Urinary bladder (tissue), 4 donors: Measurements from ENCODE around the gene GHR. TPM values are rescaled to one million over a fixed set of nuclear protein-coding genes. Genes with fewer than 3 reads are reported as not detected.
A peak's percentile ranks its signal among the peaks of the same experiment; 100 is the strongest.

Source experiments
- DNase-seq: peaks from one replicate; pipeline ENCODE4 v3.0.0-alpha.2; 2015; ENCODE audit errors: extremely low spot score
- H3K27ac ChIP-seq: one replicate; pipeline ENCODE4 v1.5.1; 2013; ENCODE audit warnings: low read depth, mild to moderate bottlenecking, moderate library complexity
- H3K36me3 ChIP-seq: one replicate; pipeline ENCODE4 v1.6.1; 2013; ENCODE audit warnings: mild to moderate bottlenecking, moderate library complexity; ENCODE audit not compliant: insufficient read depth
- H3K4me1 ChIP-seq: one replicate; pipeline ENCODE4 v1.6.1; 2013; ENCODE audit warnings: mild to moderate bottlenecking, moderate library complexity; ENCODE audit not compliant: insufficient read depth
- H3K4me3 ChIP-seq: one replicate; pipeline ENCODE4 v1.5.1; 2013; ENCODE audit warnings: low read depth, low read length
- WGBS: extraction: QIAGEN DNeasy Blood & Tissue Kit; methylation state at CpG from one replicate; pipeline ENCODE4 v1.1.7; 2013; 5-methylcytosine and 5-hydroxymethylcytosine counted together
- polyA plus RNA-seq: library from polyadenylated mRNA; stranded (reverse); fragments of 200-250 nt; gene quantifications from one replicate; pipeline ENCODE4 v1.2.3, GENCODE V29; 2013
- total RNA-seq: library from RNA; depleted of rRNA; stranded (reverse); fragments of >200 nt; gene quantifications from one replicate; pipeline ENCODE4 v1.2.3, GENCODE V29; 2014
- donor health status: healthy with polysubstance abuse.
- donor health status: healthy.

Gene GHR
- total and polyA plus RNA-seq, 2 donors, result 10.1 to 34.6 TPM

DNA sequence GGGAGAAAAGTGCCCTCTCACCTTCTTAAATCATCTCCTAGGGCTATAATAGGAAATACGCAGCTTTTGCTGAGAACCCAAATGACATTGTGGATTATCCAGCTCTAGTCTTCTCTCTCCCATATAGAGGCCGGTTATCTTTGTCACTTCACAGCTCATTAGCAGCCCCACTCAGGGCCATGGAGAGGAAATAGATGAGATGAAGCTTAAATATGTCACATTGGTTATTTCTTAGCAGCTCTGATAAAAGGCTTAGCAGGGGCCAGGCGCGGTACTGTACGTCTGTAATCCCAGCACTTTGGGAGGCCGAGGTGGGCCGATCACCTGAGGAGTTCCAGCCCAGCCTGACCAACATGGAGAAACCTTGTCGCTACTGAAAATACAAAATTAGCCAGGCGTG, 90.0 kb downstream of the GHR start:
- no peaks in the 10 kb centered on the region for H3K4me1 ChIP-seq
- WGBS, result 98% methylated on average over 9 of the region's 9 CpGs
- no peaks in the 10 kb centered on the region for H3K36me3 ChIP-seq
- H3K4me3 ChIP-seq, result no peak overlapping the region
- no peak for DNase-seq
- no peak overlapping the region for H3K27ac ChIP-seq

DNA sequence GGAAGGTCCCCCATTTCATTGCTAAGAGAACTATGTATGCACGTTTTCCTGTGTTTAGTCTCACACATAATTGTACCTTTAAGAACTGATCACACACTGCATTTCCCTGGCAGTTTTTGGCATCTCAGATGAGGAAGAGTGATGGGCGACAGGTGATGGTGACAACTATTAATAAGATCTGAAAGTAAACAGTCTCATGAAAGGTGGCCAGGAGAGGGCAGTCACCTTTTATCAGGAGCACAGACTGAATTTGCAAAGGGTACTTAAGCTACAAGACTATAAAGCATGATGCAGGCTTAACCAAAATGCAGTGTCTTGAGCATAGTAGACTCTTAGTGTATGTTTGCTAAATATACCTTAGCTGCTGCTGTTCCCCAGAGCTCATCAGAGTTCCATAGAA, 91.5 kb downstream of the GHR start:
- Histone ChIP-seq H3K36me3 (no peaks in the 10 kb centered on the region), H3K4me1 (no peaks in the 10 kb centered on the region), H3K27ac (no peak overlapping the region), H3K4me3 (no peak overlapping the region)
- DNase-seq, result no peak
- WGBS, result 71% methylated on average over 2 of the region's 2 CpGs

DNA sequence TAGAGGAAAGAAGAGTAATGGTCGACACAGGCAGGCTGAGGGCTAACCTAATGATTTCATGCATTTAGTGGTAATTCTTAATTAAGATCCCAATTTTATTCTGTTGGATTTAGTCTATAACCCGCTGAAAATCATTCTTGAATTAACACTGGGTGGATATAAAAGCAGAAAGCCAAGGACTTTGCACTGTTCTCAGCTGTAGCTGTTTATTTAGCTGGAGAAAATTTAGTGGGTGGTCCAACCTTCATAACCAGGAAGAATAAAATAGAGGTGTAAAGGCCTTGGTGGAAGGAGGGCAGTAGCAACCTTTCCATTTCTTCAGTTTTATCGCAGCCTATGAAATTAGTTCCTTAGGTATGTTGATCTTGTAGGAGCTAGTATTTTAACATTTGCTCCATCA, 92.3 kb downstream of the GHR start:
- H3K4me1 ChIP-seq, result no peaks in the 10 kb centered on the region
- WGBS, result 90% methylated on average over 3 of the region's 3 CpGs
- H3K27ac ChIP-seq, result no peak overlapping the region

DNA sequence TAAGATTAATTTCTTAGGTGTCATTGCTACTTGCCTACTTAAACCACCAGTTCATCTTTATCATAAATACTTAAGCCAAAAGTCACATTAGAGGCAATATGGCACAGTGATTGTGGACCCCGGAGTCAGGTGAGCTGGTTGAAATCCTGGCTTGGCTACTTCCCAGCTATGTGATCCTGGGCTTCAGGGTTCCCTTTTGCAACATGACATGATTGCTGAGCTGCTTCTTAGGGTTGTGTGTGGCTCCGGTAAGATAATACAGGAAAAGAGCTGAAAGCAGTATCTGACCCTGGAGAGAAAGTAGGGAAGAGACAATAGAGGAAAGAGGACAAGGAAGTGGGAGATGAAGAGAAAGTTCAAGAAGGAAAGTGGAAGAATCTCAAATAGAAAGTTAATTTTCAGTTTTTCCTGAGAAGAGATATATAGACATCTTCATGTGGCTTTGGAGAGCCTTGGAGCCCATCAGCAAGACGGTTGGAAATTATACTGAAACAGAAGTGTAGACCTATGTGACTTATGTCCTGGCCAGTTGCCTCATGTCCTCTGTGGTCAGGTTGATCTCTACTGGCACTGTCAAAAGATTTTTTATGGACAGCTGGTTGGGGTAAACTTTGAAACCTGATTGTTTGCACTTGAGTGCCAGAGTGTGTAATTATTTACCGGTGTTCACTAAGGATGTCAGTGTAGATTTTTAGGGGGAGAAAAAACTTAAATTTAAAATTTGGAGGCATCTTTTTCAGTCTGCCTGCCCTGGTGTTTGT, 93.2 kb downstream of the GHR start:
- H3K36me3 ChIP-seq, result no peaks in the 10 kb centered on the region
- 71% methylated on average over 4 of the region's 4 CpGs for WGBS
- H3K27ac ChIP-seq, result no peak overlapping the region
- H3K4me1 ChIP-seq, result no peaks in the 10 kb centered on the region
- no peak for DNase-seq
- no peak overlapping the region for H3K4me3 ChIP-seq

More for the DNA sequence above, 92.3 kb downstream of the GHR start:
- Histone ChIP-seq H3K4me3 (no peak overlapping the region), H3K36me3 (no peaks in the 10 kb centered on the region)
- no peak for DNase-seq

DNA sequence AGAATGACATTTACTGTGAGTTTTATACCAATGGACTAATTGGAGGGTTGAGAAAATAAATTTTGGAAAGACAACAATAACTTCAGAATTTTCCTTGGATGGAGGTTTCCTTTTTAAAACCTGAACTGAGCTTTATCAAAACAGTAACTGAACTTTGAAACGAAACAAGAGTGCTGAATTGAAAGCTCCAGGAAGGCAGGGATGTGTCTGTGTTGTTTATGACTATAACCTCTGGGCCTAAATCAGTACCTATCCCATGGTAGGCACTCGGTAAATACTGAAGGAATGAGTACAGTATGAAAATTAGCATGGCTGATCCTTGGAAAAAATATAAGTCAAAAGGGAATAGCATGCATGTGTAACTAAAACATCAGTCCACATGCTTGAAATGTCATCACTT, 93.9 kb downstream of the GHR start:
- no peaks in the 10 kb centered on the region for H3K36me3 ChIP-seq
- WGBS, result 60% methylated on average over 2 of the region's 2 CpGs
- H3K4me3 ChIP-seq, result no peak overlapping the region
- H3K4me1 ChIP-seq, result no peaks in the 10 kb centered on the region
- no peak overlapping the region for H3K27ac ChIP-seq
- DNase-seq, result no peak

DNA sequence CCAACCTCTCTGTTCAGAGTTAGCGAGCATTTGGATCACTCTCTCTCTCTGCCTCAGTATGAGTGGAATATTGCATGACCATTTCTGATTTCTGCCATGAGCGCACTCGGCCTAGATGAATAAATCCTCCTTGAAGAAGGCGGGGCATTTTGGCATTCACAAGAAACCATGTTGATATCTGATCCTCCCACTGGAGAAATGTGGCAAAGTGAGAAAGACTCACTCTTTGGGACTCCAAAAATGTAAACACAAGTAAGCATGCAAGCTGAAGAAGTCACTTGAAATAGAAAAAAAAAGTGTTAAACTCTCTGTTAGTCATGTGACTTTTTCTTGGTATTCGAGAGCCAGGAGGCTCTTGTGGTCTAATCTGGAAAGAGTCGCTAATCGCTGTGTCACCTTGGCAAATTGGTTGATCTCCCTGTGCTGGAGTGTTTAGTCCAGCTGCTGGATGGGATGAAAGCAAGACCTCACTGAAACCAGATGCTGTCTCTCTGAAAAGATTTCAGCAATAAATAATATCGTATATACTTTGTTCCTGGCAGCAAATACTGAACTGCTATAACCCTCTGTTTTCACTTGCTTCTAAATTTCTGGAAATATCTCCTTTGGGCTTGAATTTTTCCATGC, 95.5 kb downstream of the GHR start:
- peak; percentile 14 for DNase-seq
- WGBS, result 36% methylated on average over 8 of the region's 8 CpGs
- H3K4me1 ChIP-seq, result no peaks in the 10 kb centered on the region

DNA sequence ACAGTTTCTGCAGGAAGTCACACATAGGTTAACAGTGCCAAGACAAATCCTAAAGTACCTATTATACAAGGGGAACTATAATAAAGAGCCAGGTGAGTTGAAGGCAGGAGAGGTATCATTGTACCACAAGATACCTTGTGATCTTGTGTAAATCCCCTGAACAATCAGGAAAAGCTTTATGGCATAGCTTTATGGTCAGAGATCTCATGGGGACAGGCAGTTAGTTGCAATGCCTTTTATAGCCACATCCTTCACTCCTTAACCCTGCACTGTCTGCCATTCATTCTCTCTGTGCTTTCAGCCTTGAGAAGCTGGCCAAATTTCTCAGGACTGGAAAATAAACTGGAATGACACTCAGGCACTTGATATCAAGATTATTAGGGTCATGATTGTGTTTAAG, 97.0 kb downstream of the GHR start:
- no peaks in the 10 kb centered on the region for H3K36me3 ChIP-seq
- H3K4me1 ChIP-seq, result no peaks in the 10 kb centered on the region
- no peak for DNase-seq
- H3K27ac ChIP-seq, result no peak overlapping the region
- H3K4me3 ChIP-seq, result no peak overlapping the region

More for the DNA sequence above, 95.5 kb downstream of the GHR start:
- H3K36me3 ChIP-seq, result no peaks in the 10 kb centered on the region
- H3K27ac ChIP-seq, result no peak overlapping the region
- H3K4me3 ChIP-seq, result no peak overlapping the region

DNA sequence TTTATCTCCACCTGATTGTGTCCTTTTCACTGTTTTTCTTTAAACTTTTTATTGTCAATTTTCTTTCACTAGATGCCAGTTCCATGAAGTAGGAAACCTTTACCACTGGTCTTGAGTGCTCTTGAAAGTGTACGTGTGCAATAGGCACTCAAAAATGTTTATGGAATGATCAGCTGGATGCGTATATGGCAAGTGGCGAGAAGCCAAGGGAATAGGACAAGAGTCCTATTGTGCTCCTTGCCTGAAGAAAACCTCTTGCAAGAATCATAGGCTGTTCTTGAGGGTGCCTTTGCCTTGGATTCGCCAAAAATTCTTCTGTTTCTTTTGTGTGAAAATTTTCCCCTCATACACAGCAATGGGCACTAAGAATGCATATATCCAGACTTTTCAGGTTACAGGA, 97.7 kb downstream of the GHR start:
- no peak for DNase-seq
- 88% methylated on average over 4 of the region's 4 CpGs for WGBS
- no peaks in the 10 kb centered on the region for H3K4me1 ChIP-seq

DNA sequence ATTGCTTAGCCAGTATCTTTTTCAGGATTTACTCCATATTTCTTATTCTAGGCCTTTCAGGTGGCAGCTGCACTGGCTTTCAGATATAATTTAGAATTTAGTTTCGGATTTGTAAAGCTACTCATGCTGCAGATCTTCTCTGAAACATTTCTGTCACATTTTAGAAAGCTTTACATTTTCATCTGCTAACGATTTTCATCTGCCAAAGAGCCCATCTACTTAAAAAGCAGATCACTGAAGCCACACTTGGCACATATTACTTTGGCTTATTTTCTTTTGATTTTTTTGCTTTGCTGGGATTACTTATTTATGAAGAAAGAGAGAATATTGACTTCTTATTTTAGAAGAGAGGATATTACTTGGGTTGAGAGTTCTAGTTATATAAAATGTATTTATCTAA, 98.2 kb downstream of the GHR start:
- WGBS, result 86% methylated on average over 2 of the region's 2 CpGs
- Histone ChIP-seq H3K36me3 (no peaks in the 10 kb centered on the region), H3K27ac (no peak overlapping the region), H3K4me1 (no peaks in the 10 kb centered on the region), H3K4me3 (no peak overlapping the region)
- DNase-seq, result no peak

More for the DNA sequence above, 97.7 kb downstream of the GHR start:
- no peaks in the 10 kb centered on the region for H3K36me3 ChIP-seq
- H3K4me3 ChIP-seq, result no peak overlapping the region
- H3K27ac ChIP-seq, result no peak overlapping the region

DNA sequence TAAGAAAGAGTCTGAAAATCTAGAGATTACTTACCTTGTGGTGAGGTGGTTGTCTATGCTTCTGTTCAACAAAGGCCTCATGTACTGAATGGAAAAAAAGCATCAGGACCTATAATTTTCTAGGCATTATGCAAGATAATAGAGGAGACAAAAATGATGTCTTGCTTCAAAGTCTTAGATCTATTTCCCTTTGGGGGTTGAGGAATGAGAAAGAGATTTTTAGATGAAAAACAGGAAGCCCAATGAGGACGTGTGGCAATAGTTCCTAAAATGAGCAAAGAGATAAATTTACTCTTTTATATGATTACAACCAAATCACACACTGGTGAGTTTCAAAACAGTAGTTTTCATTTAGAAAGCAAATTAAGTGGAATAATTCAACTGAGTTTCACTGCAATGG, 99.5 kb downstream of the GHR start:
- no peaks in the 10 kb centered on the region for H3K36me3 ChIP-seq

DNA sequence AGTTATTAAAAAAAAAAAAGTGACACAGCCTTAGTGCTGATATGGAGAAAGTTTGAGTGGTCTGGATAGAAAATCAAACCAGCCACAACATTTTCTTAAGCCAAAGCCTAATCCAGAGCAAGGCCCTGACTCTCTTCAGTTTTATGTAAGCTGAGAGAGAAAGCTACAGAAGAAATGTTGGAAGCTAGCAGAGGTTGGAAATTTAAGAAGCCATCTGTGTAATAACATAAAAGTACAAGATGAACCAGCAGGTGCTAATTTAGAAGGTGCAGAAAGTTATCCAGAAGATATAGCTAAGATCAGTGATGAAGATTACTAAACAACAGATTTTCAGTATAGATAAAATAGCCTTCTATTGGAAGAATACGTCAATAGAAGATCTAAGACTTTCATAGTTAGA, 102.9 kb downstream of the GHR start:
- 96% methylated on average over 1 of the region's 1 CpG for WGBS
- no peaks in the 10 kb centered on the region for H3K36me3 ChIP-seq
- no peak for DNase-seq
- H3K4me3 ChIP-seq, result no peak overlapping the region
- no peak overlapping the region for H3K27ac ChIP-seq
- no peaks in the 10 kb centered on the region for H3K4me1 ChIP-seq

More for the DNA sequence above, 99.5 kb downstream of the GHR start:
- H3K27ac ChIP-seq, result no peak overlapping the region
- H3K4me3 ChIP-seq, result no peak overlapping the region
- no peaks in the 10 kb centered on the region for H3K4me1 ChIP-seq
- WGBS, result 59% methylated on average over 1 of the region's 1 CpG
- no peak for DNase-seq

DNA sequence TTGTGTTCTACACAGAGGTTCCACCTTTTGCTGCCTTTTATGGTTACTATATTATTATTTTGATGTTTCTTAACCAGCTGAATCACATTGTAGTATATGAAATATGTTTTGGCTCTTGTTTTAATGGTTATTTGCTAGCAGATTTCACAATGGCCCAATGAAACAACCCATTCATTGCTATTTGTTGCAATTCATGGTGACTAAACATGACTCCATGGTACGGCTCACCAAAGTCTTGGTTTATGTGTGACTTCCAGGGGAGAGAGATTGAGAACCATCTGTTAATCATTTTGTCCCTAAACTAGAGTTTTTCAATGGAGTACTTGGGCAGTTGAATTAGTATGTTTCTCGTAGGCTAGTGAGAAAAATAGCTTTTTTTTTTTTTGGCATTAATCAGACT, 108.4 kb downstream of the GHR start:
- H3K4me3 ChIP-seq, result no peak overlapping the region
- H3K4me1 ChIP-seq, result no peaks in the 10 kb centered on the region
- H3K27ac ChIP-seq, result no peak overlapping the region
- H3K36me3 ChIP-seq, result no peaks in the 10 kb centered on the region
- DNase-seq, result no peak
- WGBS, result 80% methylated on average over 2 of the region's 2 CpGs

DNA sequence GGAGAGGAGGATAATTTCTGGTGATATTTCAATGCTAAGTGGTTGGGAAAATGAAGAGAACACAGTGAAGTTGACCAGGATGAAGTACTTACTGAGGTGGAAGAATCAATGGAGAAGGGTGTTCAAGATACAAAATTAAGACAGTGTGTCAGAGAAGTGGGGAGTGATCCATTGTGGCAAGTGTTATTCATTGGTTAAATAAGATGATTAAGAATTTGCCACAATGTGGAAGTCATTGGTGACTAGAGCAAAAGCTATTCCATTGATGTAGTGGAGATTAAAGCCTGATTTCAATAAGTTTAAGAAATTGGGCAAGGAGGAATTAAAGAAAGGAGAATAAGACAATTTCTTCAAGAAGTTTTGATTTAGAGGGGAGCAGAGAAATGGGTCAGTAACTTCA, 118.9 kb downstream of the GHR start:
- Histone ChIP-seq H3K4me1 (no peaks in the 10 kb centered on the region), H3K27ac (no peak overlapping the region), H3K4me3 (no peak overlapping the region), H3K36me3 (no peaks in the 10 kb centered on the region)
- DNase-seq, result no peak

DNA sequence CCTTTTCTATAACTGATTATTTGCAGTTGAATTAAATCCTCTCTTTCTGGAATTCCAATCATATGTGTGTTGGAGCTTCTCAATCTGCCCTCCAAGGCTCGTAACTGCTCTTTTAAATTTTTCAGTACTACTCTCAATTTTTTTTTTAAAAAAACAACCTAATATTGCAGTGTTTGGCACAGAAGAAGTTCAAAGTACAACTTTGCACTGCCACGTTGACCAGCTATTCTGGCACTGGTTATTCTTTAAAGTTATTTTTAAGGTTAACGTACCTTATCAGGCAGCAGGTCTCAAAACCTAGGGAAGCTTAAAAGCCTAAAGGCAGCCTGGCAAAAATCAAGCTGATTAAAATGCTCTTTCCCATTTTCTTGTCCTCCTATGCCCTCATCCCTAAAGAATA, 120.5 kb downstream of the GHR start:
- Histone ChIP-seq H3K27ac (no peak overlapping the region), H3K4me3 (no peak overlapping the region), H3K36me3 (no peaks in the 10 kb centered on the region), H3K4me1 (no peaks in the 10 kb centered on the region)
- no peak for DNase-seq
- WGBS, result 75% methylated on average over 3 of the region's 3 CpGs
